Left lobe of liver (tissue), 2 donors: ENCODE results near the gene HLA-F. TPM values are rescaled to one million over a fixed set of nuclear protein-coding genes. Genes with fewer than 3 reads are reported as not detected.

ENCODE experiments used
- ATAC-seq: fragments of 200-7000 bp; cut with Tn5 transposase; one replicate; pipeline ENCODE4 v1.9.1; 2020; ENCODE audit warnings: mild to moderate bottlenecking, moderate library complexity
- DNase-seq: peaks from one replicate; pipeline ENCODE4 v3.0.0-alpha.2; 2020; ENCODE audit warnings: low spot score
- total RNA-seq: library from RNA; stranded (reverse); gene quantifications from one replicate; pipeline ENCODE4 v1.2.1, GENCODE V29; 2021
- donor health status: DM: no; HTN: no; CAD: no; lungs with moderate emphysema.
- donor health status: DM: no; HTN: yes; CAD: no.

HLA-F gene
- total RNA-seq, 1 donor from 2014 or later = 30.6 TPM

DNA sequence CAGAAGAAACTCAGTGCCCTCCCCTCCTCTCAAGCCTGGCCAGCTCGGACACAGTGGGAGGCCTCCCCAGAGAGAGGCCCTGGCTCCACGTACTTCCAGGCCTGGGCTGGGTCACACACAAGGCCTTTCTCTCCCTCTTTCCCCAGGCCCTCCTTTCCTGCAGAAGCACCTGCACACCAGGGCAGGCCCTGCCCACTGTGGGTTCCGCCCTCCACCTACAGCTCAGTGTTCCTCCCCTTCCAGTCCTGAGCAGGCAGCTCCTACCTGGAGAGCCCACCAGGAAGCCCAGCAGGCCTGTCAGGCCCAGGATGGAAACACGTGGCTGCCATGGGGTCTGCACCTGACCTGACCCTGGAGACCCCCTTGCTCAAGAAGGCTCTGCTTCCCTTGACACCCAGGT is 18.9 kb downstream of the HLA-F start:
- ATAC-seq (no peak), DNase-seq (peak; percentile 29)

DNA sequence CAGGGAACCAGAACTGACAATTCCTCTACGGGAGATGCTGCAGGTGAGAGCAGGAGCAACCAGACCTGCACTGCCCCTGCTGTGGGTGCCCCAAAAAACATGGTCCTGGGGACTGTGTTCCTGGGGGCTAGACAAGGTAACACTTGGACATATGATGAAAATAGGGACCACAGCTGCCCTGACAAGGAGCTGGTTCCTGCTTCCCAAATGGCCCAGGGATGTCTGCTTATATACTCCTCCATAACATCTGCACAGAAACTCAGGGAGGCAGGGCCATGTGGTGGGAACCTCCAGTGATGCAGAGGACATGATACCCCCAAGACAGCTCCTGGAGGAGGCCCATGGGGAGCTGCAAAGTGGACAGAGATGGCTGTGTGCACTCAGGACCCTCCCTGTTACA is 19.8 kb downstream of the HLA-F start:
- no peak for ATAC-seq

DNA sequence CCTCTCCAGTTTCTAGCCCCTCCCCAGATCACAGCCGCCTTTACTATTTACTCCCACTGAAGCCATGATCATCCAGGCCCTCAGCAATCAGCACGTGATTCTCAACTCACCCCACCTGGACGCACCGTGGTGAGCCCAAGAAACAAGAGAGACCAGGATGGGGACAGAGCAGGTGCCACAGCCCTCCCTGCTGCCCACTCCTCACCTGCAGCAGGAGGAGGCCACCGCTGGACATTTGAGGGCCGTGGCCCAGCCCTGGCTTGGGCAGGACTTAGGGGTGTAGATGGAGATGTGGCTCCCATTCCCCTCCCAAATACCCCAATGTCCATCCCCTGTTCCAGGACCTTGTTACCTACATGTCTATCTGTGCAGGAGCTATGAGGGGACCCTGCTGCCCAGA is 20.3 kb downstream of the HLA-F start:
- ATAC-seq (no peak), DNase-seq (peak; percentile 19)

More for the DNA sequence above, 19.8 kb downstream of the HLA-F start:
- peak; percentile 22 for DNase-seq

DNA sequence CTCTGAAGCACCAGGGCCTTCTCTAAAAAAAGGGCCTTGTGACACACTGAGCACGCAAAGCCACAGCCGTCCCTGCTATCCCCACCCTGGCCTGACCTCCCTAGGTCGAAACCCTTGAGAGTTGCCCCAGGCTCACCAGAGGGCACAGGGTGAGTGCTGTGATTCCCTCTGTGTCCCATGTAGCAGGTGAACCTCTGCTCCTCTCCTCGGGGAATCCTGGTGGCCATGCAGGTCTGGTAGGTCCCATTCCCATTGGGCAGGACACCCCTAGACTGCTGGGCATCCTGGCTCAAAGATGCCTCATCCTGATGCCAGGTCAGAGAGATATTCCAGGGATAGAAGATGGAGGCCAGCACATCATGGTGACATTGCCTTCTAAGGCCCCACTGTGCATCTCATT is 20.9 kb downstream of the HLA-F start:
- ATAC-seq = no peak

DNA sequence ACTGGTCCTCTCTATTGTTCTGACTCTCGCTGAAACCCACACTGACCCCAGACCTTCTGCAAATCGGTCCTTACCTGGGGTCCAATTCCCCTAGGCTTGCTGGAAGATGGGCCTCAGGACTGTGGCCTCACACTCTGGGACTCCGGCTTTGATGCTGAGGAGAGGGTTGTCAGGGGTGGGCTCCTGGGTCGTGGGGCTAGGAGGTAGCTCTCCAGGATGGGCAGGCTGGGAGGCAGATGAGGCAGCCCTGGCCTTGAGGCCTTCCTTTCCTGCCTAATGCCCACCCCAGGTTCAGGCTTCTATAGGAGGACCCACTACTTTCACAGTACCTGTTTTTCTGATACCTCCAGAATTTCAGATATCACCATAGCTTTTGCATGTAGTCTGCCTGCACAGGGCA is 21.4 kb downstream of the HLA-F start:
- ATAC-seq (no peak), DNase-seq (no peak)

More for the DNA sequence above, 20.9 kb downstream of the HLA-F start:
- DNase-seq = peak; percentile 33

DNA sequence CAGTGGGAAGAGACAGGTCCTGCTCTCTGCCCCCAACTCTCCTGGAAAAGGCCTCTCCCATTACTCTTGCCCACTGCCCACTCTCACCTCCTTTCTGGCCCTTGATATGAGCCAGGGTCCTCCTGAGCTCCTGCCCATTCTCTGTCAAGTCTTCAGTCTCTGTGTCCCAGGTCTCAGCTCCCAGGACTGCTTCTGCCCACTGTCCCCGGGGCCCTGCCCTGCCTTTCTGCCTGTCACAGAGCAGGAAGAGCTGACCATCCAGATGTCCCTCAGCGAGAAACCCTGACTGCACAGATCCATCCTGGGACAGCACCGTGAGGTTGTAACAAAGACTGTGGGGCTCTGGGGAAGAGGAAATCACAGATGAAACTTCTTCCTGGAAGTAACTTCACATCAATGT is 22.2 kb downstream of the HLA-F start:
- ATAC-seq (no peak), DNase-seq (peak; percentile 30)

DNA sequence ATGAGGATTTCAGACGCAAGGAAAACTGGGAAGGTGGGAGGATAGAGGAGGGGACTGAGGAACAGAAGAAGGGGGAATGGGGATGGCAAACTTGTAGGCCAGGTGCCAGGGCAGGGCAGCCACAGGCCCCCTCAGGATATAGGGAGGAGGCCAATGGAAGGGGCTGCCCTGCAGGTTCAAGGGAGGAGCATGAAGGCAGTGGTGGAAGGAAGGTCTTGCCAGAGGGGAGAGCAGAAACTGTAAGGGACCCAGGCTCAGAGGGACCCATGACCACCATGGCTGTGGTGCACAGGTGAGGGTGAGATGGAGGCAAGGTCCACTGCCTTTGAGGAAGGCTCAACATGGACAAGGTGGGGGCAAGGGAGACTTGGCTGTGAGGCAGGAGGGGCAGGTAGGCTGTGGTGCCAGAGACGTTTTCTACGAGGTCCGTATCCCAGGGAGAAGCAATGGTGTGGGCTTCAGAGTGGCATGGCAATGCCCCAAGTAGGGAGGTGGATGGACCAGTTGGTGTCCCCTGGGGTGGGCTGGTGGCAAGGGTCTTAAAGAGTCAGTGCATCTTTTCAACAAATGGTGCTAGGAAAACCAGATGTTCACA is 22.7 kb downstream of the HLA-F start:
- ATAC-seq = no peak
- DNase-seq = peak; percentile 34

DNA sequence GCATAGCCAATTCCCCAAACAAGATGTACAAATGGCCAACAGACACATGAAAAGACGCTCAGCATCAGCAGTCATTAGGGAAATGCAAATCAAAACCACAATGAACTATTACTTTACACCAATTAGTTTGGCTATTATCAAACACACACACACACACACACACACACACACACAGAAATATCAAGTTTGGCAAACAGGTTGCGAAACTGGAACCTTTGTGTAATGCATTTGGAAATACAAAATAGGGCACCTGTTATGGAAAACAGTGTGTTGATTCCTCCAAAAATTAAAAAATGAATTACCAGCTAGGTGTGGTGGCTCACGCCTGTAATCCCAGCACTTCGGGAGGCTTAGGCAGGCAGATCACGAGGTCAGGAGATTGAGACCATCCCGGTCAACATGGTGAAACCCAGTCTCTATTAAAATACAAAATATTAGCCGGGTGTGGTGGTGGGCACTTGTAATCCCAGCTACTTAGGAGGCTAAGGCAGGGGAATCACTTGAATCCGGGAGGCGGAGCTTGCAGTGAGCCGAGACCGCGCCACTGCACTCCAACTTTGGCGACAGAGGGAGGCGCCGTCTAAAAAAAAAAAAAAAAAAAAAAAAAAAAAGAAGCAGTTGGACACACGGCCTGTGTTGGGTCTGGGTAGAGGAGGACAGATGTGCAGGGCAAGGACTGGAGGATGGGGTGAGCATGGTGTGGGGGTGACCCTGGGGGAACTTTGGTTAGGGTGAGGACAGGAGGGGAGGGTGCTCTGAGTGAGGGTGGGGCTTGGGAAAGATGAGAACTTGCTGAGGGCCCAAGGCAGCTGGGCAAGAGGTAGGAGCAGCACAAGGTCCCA is 23.8 kb downstream of the HLA-F start:
- DNase-seq (peak; percentile 23), ATAC-seq (no peak)

DNA sequence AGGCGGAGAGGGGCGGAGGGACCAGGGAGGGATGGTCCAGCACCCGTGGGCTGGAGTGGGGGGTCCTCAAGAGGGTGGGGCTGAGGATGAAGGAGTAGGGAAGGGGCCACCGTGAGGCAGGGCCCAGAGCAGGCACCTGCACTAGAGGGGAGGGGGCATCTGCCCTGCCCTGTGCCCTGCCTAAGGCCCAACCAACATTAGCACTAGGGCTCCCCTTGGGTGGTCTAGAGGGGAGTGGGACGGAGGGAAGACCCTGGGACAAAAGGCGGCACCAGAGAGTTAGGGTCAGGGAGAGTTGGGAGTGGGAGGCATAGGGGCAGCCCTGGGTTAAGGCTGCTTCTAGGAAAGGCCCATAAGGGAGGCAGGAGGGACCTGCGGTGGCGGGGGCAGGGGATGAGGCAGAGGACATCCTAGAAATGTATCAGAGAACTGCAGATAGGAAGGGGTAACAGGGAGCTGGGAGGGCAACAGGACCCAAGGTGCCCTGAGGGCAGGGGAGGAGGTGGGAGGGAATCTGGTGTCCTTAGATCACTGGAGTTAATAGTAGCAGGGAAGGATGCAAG is 24.5 kb downstream of the HLA-F start:
- DNase-seq (peak; percentile 43), ATAC-seq (no peak)

DNA sequence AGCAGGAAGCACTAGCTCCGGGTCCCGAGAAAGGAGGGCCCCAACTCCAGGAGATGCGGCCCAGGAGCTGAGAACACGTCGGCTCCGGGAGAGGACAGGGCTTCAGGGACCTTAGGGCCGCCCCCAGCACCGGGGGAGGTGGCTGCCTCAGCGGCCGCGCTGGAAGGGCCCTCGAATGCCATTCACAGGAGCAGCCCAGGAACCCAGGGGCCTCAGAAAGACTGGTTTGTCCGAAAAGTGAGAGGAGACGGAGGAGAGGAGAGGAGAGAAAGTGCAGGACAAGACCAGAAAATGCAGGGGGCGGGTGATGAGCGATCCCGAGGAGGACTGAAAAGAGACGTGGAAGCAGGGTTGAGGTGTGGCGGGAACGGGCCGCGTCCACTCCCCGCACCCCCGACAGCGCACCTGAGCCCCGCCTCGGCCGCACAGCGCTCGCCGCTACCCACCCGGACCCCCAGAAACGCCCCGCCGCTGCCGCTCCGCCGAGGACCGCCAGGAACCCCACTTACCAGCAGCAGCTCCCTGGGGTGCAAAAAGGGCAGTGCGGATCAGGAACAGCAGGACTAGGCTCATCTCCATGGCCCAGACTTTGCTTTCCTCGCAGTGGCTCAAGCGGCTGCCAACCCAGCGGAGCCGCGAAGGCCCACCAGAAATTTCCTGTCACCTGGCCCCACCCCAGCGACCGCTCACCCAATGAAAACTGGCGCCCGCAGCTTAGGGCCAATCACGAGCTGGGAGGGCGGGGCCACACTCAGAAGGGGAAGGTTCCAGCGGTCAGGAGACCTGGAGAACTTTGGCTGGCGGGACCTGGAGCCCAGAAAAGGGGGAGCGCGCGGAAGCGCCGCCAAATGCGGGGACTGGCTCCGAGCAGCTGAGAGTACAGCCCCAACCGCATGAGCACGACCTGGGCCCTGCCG is 25.4 kb downstream of the HLA-F start:
- DNase-seq = peak; percentile 96
- ATAC-seq = peak; percentile 85

DNA sequence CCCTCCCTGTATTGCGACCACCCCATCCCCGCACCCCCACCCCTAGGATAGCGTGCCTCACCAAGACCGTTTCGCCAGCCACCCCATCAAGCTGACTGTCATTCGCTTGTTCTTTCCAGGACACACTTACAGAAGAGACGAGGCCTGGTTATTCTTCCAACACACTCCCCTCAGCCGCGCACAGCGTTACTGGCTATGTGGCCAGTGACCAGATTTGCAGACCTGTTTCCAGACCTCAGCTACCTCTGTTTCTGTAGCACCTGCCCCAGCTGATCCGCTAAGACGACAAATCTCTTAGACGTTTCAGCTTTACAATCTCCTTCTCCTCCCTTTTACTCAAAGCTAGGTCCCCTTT is 26.1 kb downstream of the HLA-F start:
- DNase-seq = no peak
- no peak for ATAC-seq

DNA sequence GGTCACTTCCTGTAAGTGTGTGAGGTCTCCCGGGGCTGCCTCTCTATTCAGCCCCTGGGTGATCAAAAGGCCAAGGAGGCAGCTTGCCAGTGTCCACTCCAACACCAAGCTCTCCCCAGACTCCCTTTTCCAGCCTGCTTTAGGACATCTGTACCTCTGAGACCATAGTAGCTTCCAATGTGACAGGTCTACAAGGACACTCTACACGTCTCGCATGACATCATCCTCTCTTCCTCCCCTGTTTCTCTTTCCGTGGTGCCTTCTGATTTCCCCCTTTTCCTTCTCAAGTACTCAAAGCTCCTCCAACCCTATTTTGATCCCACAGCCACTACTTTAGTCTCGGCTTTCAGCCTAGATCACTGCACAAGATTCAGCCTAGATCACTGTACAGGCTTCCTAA is 26.4 kb downstream of the HLA-F start:
- DNase-seq = no peak
- no peak for ATAC-seq

DNA sequence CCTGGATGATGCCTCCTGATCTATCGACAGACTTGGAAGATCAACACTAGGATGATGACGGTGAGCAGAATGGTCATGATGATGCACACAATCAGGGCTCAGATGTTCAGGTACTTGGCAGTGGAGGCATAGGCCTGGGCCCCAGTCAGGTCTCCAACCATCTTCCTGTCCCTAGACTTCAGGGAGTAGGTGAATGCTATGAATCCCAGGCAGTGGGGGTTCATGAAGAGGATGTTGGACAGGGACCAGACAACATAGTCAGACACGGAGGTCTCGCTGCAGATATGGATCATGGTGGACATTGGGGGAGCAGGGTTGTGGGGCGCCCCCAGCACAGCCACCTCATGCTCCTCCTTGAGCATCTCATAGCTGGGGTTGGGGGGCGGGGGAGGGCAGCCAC is 27.5 kb downstream of the HLA-F start:
- DNase-seq (no peak), ATAC-seq (no peak)

DNA sequence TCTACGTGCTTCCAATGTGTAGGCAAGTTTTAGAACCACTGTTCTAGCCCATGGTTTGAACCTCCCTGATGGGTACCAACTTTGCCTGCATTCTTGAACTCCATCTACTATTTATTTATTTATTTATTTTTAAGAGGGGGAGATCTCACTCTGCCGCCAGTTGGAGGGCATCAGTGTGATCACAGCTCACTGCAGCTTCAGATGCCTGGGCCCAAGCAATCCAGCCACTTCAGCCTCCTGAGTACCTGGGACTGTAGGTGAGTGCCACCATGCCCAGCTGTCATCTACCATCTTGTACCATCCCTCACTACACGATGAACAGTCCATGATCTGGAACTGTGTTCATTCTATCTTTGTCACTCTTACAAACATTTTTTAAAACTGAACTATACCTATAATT is 28.2 kb downstream of the HLA-F start:
- ATAC-seq (no peak), DNase-seq (no peak)

DNA sequence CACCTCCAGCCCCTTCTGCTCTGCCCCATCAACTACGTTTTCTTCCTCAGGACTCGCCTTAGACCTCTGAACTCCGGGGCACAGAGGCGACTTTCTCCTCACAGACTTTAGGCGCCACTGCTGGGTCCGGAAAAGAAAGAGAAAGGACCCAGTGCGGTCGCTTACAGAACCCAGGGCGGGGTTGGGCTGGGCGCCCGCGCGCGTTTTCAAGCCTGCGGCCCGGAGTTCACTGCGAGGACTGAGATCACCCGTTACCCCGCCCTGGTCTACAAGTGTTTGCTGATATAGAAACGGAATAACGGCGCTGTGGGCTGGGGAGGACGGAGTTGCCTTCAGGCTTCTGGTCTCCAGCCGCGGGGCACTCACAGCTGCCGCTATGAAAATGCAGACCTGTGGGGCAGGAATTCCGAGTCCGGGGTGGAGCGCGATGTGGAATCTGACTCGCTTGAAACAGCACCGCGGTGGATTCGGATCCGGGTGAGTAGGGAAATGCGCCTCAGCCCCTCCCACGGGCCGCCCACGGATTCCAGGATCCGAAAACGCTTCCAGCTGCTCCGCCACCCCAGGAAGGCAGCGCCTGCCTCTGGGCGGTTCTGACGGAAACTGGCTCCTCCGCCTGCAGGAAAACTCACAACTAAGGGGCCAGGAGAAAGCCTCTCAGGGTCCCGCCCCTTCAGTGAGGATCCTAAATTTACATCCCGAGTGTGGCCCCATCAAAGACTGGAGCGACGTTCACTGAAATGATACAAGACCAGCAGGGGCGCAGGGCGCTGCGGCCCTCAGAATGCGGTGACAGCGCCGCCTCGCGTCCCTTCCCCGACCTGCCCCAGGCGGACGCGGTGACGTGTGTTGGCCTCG is 29.4 kb downstream of the HLA-F start:
- ATAC-seq (peak; percentile 82), DNase-seq (peak; percentile 88)

DNA sequence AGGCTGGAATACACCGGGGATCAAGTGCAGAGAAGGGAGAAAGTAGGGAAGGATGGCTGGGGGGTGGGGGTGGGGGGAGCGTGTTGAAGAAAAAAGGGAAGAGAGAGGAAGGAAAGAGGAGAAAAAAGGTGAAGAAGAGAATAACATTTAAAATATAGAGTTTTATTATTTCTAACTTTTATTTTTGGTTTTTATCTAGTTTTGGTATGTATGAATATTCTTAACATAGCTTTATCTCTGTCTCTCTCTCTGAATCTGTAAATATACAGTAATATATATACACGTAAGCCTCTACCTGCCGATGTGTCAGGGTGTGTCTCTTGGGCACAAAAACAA is 30.0 kb downstream of the HLA-F start:
- DNase-seq (no peak), ATAC-seq (no peak)

DNA sequence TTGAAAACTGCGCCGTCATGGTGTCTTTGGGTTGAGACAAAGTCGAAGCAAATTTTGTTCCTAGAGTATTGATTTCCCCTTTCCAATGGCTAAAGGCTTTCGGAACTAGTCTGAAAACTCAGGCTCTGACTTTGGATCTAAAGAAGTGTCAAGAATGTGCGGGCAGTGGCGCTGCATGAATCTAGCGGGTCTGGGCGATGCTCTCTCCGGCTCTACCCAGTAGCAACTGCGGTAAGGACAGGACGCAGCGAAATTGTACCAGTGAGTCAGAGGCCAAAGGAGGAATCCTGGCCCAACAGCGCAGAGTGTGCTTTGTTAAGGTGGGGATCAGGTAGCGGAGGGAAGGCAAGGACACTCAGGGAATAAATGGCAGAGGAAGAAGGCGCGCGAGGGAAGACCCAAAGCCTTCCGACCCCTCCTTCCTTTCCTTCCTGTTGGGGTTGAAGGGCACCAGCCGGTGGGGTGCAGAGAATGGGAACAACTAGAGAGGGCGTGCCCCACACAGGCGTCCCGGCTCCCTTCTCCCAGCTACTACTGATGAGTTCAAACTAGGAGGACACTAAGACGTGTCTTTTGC is 32.1 kb downstream of the HLA-F start:
- DNase-seq (peak; percentile 8), ATAC-seq (no peak)

DNA sequence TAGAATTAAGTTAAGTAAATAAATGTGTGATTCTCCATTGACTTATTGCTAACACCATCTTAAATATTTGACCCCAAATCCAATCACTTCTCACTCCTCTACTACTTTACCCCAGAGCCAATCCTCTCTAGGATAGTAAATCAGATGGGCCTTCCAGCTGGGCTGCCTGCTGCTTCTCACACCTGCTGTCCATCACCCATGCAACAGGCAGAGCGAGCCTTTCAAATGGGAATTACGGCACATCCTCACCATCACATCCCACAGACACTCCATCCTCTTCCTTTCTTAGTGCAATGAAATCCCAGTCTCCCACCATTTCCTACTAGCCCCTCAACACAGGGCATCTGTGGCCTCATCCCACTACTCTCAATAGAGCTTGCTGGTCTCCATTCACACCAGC is 34.0 kb downstream of the HLA-F start:
- ATAC-seq (no peak), DNase-seq (no peak)

DNA sequence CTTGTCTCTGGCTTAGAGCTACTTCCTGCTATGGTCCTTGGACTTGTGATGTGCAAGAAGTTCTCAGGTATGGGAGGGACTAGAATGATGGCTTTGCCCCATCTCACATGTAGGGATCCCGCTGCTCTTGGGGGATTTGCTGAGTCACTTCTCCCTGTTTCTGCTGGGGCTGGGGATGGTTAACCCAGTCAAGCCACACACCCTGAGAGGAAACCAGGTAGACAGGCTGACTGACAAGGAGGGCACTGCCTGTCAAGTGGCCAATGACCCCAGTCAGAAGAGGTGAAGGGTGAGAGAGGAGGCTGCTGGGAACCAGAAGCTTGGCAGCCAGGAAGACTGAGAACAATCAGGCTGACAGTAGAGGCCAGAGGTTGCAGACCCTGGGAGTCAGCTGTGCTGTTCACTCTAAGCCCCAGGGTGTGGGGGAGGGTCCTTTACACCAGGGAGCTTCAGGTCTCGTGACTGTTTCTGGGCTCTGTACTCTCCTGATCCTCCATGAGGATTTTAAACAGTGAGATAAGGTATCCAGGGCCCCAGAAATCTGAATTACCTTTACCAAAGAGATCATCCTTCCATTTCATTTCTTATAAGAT is 34.6 kb downstream of the HLA-F start:
- ATAC-seq (no peak), DNase-seq (no peak)

DNA sequence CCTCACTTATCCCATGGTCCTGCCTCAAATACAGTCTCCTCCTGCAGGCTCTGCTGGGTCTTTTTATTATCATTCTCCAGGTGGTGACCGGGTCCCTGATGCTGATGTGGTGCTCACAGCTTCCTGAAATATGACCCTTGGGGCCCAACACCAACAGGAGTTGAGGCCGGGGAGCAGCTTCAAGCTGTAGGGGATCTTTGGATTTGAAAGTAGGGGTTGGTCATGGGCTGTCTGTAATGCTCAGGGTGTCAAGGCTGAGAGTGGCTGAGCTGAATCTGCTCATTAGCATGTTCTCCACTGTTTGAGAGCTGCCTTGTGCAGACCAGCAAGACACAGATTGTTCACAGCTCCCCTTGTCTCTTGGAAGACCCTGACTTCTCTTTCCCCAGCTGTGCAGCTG is 35.5 kb downstream of the HLA-F start:
- ATAC-seq = no peak
- no peak for DNase-seq
